ENCODE results near the gene C1orf35. TPM values are rescaled to one million over a fixed set of nuclear protein-coding genes. Genes with fewer than 3 reads are reported as not detected.

Gene C1orf35
- total RNA-seq, 2 donors from 2014 or later = 9.1 to 9.7 TPM

DNA sequence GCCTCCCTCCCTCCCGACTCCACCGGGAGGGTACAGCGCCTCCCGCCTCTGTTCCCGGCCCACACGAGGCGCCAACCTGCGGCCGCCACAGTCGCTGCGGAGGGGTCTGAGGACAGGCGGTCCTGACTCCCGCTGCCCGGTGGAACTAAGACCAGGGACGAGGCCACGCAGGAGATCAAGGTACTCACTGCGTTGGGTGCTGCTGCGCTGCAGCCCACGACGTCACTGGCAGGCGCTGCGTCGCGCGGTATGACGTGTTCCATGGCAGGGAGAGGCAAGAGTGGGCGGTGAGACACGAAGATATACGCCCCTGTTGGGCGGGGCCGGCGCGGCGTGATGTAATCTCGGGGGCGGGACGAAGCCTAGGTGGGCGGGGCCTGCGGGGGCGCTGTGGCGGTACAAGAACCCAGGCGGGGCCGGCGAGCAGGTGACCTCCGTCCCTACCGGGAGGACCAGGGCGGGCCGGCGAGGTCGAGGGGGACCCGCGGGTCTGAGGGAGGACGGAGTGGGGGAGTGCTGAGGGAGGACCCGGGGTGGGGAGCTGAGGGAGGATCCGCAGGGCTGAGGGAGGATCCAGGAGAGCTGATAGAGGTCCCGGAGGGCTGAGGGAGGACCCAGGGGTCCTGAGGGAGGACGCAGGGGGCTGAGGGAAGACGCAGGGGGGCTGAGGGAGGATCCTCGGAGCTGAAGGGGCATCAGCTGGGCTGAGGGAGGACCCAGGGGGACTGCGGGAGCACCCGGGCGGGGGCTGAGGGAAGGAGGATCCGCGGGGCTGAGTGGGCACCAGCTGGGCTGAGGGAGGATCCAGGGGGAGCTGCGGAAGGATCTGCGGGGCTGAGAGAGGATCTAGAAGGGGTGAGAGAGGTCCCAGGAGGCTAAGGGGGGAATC is 6.2 kb upstream of the C1orf35 start, which contains the start of gene MRPL55:
MRPL55 (minus strand) TSS at position 227 of the 889 bp plus-strand sequence. CDS start 1,039 bp downstream, outside the sequence.
- Histone ChIP-seq H3K27me3 (replicated peaks; ENCODE audit: insufficient read depth) (no peaks in the 10 kb centered on the region), H3K4me3 (peak within 1 kb of the TSS; percentile 93), H3K27ac (peak within 1 kb of the TSS; percentile 76 to 90), H3K4me1 (ENCODE audit: control insufficient read depth in 1 of 2, low read depth in 2 of 2) (peaks cover 10 to 26% of the 10 kb centered on the region in 2 donors), H3K36me3 (peaks cover 10% of the 10 kb centered on the region), H3K9me3 (no peaks in the 10 kb centered on the region)
- DNase-seq (ENCODE audit: low spot score) (peak; percentile 92), ATAC-seq (ENCODE audit: insufficient number of reproducible peaks, low FRiP score, low read depth) (peak; percentile 98)
- TF ChIP-seq, protein P1, sequence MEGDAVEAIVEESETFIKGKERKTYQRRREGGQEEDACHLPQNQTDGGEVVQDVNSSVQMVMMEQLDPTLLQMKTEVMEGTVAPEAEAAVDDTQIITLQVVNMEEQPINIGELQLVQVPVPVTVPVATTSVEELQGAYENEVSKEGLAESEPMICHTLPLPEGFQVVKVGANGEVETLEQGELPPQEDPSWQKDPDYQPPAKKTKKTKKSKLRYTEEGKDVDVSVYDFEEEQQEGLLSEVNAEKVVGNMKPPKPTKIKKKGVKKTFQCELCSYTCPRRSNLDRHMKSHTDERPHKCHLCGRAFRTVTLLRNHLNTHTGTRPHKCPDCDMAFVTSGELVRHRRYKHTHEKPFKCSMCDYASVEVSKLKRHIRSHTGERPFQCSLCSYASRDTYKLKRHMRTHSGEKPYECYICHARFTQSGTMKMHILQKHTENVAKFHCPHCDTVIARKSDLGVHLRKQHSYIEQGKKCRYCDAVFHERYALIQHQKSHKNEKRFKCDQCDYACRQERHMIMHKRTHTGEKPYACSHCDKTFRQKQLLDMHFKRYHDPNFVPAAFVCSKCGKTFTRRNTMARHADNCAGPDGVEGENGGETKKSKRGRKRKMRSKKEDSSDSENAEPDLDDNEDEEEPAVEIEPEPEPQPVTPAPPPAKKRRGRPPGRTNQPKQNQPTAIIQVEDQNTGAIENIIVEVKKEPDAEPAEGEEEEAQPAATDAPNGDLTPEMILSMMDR (IDR thresholded peaks at IDR 0.05) = no peak

DNA sequence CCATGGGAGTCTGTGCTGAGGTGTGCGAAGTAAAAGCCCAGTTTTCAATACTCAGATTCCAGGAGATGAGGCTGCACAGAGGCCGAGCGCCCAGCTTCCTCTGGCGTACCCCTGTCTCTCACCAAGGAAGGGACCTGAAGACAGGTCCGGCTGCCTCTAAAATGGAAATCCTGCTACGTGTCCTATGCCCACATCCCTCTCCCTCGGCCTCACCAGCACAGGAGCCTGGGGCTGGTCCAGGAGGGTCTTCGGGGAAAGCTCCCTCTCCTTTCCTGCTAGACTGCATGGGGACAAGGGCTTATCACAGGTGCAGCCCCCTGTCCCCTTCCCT is 5.6 kb upstream of the C1orf35 start:
- no peak for ATAC-seq (ENCODE audit: insufficient number of reproducible peaks, low FRiP score, low read depth)
- TF ChIP-seq, protein P1 (IDR thresholded peaks at IDR 0.05) = no peak
- Histone ChIP-seq H3K9me3 (no peaks in the 10 kb centered on the region), H3K27me3 (replicated peaks; ENCODE audit: insufficient read depth) (no peaks in the 10 kb centered on the region), H3K27ac (peak overlapping the region; percentile 76 to 90), H3K4me3 (peak overlapping the region; percentile 93), H3K4me1 (ENCODE audit: control insufficient read depth in 1 of 2, low read depth in 2 of 2) (peaks cover 12 to 32% of the 10 kb centered on the region in 2 donors), H3K36me3 (peaks cover 10% of the 10 kb centered on the region)
- DNase-seq (ENCODE audit: low spot score) = no peak

DNA sequence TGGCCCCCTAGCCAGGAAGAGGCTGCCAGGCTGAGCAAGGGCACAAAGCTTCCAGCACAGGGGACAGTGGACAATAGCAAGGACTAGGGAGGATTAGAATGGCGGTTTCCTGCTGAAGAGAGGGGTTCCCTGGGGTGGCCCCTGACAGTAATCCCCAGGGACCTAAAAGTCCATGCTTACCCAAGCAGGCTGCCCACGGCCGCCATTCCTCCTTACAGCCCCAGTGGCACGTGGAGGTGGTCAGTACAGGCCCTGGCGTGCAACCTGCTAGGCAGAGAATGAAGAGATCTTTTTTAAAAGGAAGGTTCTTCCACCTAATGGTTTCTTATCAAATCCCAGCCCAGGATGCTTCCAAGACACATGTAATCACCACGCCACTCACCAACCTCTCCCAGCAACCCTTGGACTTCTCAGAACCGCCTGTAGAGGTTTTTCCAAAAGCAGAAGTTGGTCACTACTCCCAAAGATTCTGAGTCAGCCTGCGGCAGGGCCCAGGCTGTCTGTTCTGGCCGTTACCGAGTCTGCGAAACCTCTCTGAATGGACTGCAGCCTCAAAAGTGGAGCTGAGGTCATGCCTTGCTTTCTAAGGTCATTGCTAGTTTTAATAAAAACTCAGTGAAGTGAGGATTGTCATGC is 5.0 kb upstream of the C1orf35 start:
- Histone ChIP-seq H3K27me3 (replicated peaks; ENCODE audit: insufficient read depth) (no peaks in the 10 kb centered on the region), H3K4me3 (peak overlapping the region; percentile 93), H3K27ac (peak overlapping the region; percentile 76 to 90), H3K36me3 (peaks cover 10% of the 10 kb centered on the region), H3K4me1 (ENCODE audit: control insufficient read depth in 1 of 2, low read depth in 2 of 2) (peaks cover 14 to 35% of the 10 kb centered on the region in 2 donors), H3K9me3 (no peaks in the 10 kb centered on the region)
- TF ChIP-seq, protein P1 (IDR thresholded peaks at IDR 0.05) = no peak
- ATAC-seq (ENCODE audit: insufficient number of reproducible peaks, low FRiP score, low read depth) (no peak), DNase-seq (ENCODE audit: low spot score) (no peak)

DNA sequence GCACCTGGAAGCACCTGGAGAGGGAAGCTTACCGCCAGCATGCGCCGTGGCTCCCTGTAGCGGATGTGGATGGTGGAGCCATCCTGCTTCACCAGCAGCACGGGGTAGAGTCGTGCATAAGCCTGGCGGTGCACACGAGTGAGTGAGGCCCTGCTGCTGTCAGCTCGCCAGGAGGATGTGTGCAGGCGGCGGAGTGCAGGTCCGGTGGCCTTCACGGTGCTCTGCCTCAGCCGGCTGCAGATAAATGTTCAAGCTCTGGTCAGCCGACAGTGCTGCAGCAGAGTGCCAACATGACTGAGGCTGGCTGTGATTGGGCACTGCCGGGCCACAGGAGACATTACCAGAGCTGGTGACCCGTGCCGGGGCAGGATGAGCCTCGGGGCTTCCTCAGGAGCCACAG is 4.5 kb upstream of the C1orf35 start:
- no peak overlapping the region for H3K27ac ChIP-seq
- ATAC-seq (ENCODE audit: insufficient number of reproducible peaks, low FRiP score, low read depth) (no peak), DNase-seq (ENCODE audit: low spot score) (no peak)
- H3K27me3 ChIP-seq (replicated peaks; ENCODE audit: insufficient read depth) = no peaks in the 10 kb centered on the region
- no peaks in the 10 kb centered on the region for H3K9me3 ChIP-seq
- peaks cover 10% of the 10 kb centered on the region for H3K36me3 ChIP-seq
- peaks cover 14 to 35% of the 10 kb centered on the region in 2 donors for H3K4me1 ChIP-seq (ENCODE audit: control insufficient read depth in 1 of 2, low read depth in 2 of 2)
- H3K4me3 ChIP-seq = no peak overlapping the region
- TF ChIP-seq, protein P1 (IDR thresholded peaks at IDR 0.05) = no peak

DNA sequence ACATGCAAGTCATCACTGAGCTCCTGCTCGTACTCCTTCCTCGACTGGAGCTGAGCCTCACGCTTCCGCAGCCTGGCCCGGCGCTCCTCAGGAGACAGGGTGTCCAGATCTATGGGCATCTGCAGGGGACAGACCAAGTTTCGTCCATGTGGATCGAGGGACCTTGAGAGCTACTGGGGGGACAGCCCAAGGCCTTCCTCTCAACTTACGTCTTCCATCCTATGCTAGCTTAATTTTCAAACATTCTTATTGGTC is 3.6 kb upstream of the C1orf35 start:
- H3K4me3 ChIP-seq = no peak overlapping the region
- H3K27ac ChIP-seq = no peak overlapping the region
- ATAC-seq (ENCODE audit: insufficient number of reproducible peaks, low FRiP score, low read depth) (no peak), DNase-seq (ENCODE audit: low spot score) (no peak)
- TF ChIP-seq, protein P1 (IDR thresholded peaks at IDR 0.05) = no peak
- H3K36me3 ChIP-seq = peaks cover 10% of the 10 kb centered on the region
- H3K4me1 ChIP-seq (ENCODE audit: control insufficient read depth in 1 of 2, low read depth in 2 of 2) = peaks cover 17 to 42% of the 10 kb centered on the region in 2 donors
- no peaks in the 10 kb centered on the region for H3K9me3 ChIP-seq
- H3K27me3 ChIP-seq (replicated peaks; ENCODE audit: insufficient read depth) = no peaks in the 10 kb centered on the region

Measured in thoracic aorta (tissue), 2 donors.